Measurements from ENCODE around the gene ANKRD30B. TPM values are rescaled to one million over a fixed set of nuclear protein-coding genes. Genes with fewer than 3 reads are reported as not detected.
"Not testable (repeated sequence)": the region's sequence is repeated elsewhere in the genome, so short reads cannot be mapped to it uniquely, and the experiment has no call there.

ANKRD30B gene
- total and polyA plus RNA-seq, 9 donors, result 0.04 to 0.11 TPM; not detected in 7

GRCh38 chr18:14776801-14777200 is 28.8 kb downstream of the ANKRD30B start:
- no peak overlapping the region for H3K4me3 ChIP-seq
- no peaks in the 10 kb centered on the region for H3K36me3 ChIP-seq
- no peaks in the 10 kb centered on the region for H3K9me3 ChIP-seq
- no peak for DNase-seq
- intact Hi-C loops (cut with DNase I), result no loop called here
- WGBS, 3 donors, result 27 to 64% (median 61%) methylated on average over 2 of the region's 2 CpGs
- H3K27me3 ChIP-seq, result no peaks in the 10 kb centered on the region
- H3K4me1 ChIP-seq (ENCODE audit: insufficient read depth), result no peaks in the 10 kb centered on the region
- no peak overlapping the region for H3K27ac ChIP-seq
- TF ChIP-seq POLR2A (IDR thresholded peaks at IDR 0.05) (no peak), CTCF (IDR thresholded peaks at IDR 0.05) (no peak), EP300 (IDR thresholded peaks at IDR 0.05) (no peak)

- H3K27me3 ChIP-seq, result no peaks in the 10 kb centered on the region
- H3K4me3 ChIP-seq, result no peak overlapping the region
- DNase-seq, result no peak
- intact Hi-C loops (cut with DNase I), result no loop called here
- WGBS, 3 donors, result 78 to 83% (median 81%) methylated on average over 3 of the region's 3 CpGs
- no peaks in the 10 kb centered on the region for H3K4me1 ChIP-seq (ENCODE audit: insufficient read depth)
- H3K36me3 ChIP-seq, result no peaks in the 10 kb centered on the region
- no peaks in the 10 kb centered on the region for H3K9me3 ChIP-seq
- TF ChIP-seq POLR2A (IDR thresholded peaks at IDR 0.05) (no peak), EP300 (IDR thresholded peaks at IDR 0.05) (no peak), CTCF (IDR thresholded peaks at IDR 0.05) (no peak)
- H3K27ac ChIP-seq, result no peak overlapping the region
These were observed 33.7 kb downstream of the ANKRD30B start for GRCh38 chr18:14781671-14782070.

- intact Hi-C loops (cut with DNase I), result no loop called here
- WGBS, 3 donors, result 62 to 78% (median 65%) methylated on average over 2 of the region's 2 CpGs
These were observed 36.2 kb downstream of the ANKRD30B start for GRCh38 chr18:14784133-14784532.

GRCh38 chr18:14796876-14797275 is 48.9 kb downstream of the ANKRD30B start:
- H3K9me3 ChIP-seq; H3K27ac ChIP-seq; H3K27me3 ChIP-seq; H3K36me3 ChIP-seq; DNase-seq; H3K4me3 ChIP-seq; intact Hi-C loops (cut with DNase I); H3K4me1 ChIP-seq (ENCODE audit: insufficient read depth): not testable (repeated sequence)
- 70 to 80% (median 77%) methylated on average over 3 of the region's 3 CpGs for WGBS, 3 donors

More at GRCh38 chr18:14784133-14784532, 36.2 kb downstream of the ANKRD30B start:
- H3K27ac ChIP-seq, result no peak overlapping the region
- H3K27me3 ChIP-seq, result no peaks in the 10 kb centered on the region
- H3K9me3 ChIP-seq, result no peaks in the 10 kb centered on the region
- no peak overlapping the region for H3K4me3 ChIP-seq
- no peaks in the 10 kb centered on the region for H3K36me3 ChIP-seq
- TF ChIP-seq POLR2A (IDR thresholded peaks at IDR 0.05) (no peak), CTCF (IDR thresholded peaks at IDR 0.05) (no peak), EP300 (IDR thresholded peaks at IDR 0.05) (no peak)
- no peaks in the 10 kb centered on the region for H3K4me1 ChIP-seq (ENCODE audit: insufficient read depth)
- DNase-seq, result no peak

- H3K36me3 ChIP-seq; DNase-seq; H3K9me3 ChIP-seq; H3K4me1 ChIP-seq (ENCODE audit: insufficient read depth); H3K27me3 ChIP-seq; H3K4me3 ChIP-seq; H3K27ac ChIP-seq; intact Hi-C loops (cut with DNase I): not testable (repeated sequence)
- whole genome bisulfite sequencing, 3 donors, result 84 to 88% (median 85%) methylated on average over 11 to 12 of the region's 12 CpGs
These were observed 50.2 kb downstream of the ANKRD30B start for GRCh38 chr18:14797969-14798764.

- H3K9me3 ChIP-seq; DNase-seq; intact Hi-C loops (cut with DNase I); H3K27me3 ChIP-seq; H3K4me3 ChIP-seq; H3K36me3 ChIP-seq; H3K27ac ChIP-seq; H3K4me1 ChIP-seq (ENCODE audit: insufficient read depth): not testable (repeated sequence)
- 87 to 90% (median 89%) methylated on average over 13 of the region's 13 CpGs for WGBS, 3 donors
These were observed 63.1 kb downstream of the ANKRD30B start for GRCh38 chr18:14811081-14811480.

- H3K9me3 ChIP-seq; DNase-seq; H3K4me1 ChIP-seq (ENCODE audit: insufficient read depth); H3K27ac ChIP-seq; H3K4me3 ChIP-seq; intact Hi-C loops (cut with DNase I); H3K27me3 ChIP-seq; H3K36me3 ChIP-seq: not testable (repeated sequence)
- WGBS, 3 donors, result 53 to 62% (median 57%) methylated on average over 2 of the region's 2 CpGs
These were observed 79.1 kb downstream of the ANKRD30B start for GRCh38 chr18:14826972-14827632.

- H3K27me3 ChIP-seq, result not testable (repeated sequence)
These were observed 93.6 kb downstream of the ANKRD30B start for GRCh38 chr18:14841607-14842006.

More at GRCh38 chr18:14841607-14842006, 93.6 kb downstream of the ANKRD30B start:
- H3K36me3 ChIP-seq; H3K9me3 ChIP-seq; H3K4me1 ChIP-seq (ENCODE audit: insufficient read depth); DNase-seq; H3K27ac ChIP-seq; intact Hi-C loops (cut with DNase I); H3K4me3 ChIP-seq: not testable (repeated sequence)
- 31 to 64% (median 35%) methylated on average over 2 of the region's 2 CpGs for WGBS, 3 donors
